GM12891 (cell line): ENCODE results near the gene CLIC1.

ENCODE experiments used
- POLR2A ChIP-seq: IDR thresholded peaks from 2 replicates; pipeline ENCODE4 v1.6.1; 2011; ENCODE audit warnings: low read depth, low read length, control low read depth
- POLR2AphosphoS5 ChIP-seq: IDR thresholded peaks from 2 replicates; pipeline ENCODE4 v1.6.1; 2011; ENCODE audit warnings: low read depth, low read length, control low read depth

DNA sequence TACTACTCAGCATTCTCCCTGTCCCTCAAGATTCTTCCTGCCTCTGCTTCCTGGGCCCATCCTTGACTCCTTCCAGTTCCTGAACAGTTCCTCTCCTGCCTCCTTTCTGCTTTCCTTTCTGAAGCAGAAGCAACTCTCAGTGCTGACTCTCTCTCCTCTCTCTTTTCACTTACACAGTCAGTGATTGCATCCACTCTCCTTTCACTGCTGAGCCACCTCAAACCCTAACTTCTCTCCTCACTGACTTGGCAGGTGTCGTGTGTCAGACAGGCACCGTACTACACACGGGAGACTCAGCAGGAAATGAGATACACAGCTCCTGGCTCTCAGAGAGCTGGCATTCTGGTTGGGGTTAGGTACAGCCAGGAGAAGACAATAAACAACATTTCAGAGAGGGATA is 38.8 kb downstream of the CLIC1 start:
- TF ChIP-seq POLR2AphosphoS5 = no peak
- TF ChIP-seq POLR2A = no peak
